Epithelial cell of esophagus (primary cell): ENCODE data around the gene PTGER3.

Source experiments
- DNase-seq: peaks from one replicate; pipeline ENCODE4 v3.0.0; 2010; ENCODE audit warnings: low read depth
- H3K4me3 ChIP-seq: 2 replicates; pipeline ENCODE4 v1.5.1; 2011; ENCODE audit warnings: mild to moderate bottlenecking, low read length, control low read depth
- TF ChIP-seq, protein P1 (sequence below): IDR thresholded peaks from 2 replicates; pipeline ENCODE4 v1.5.1; 2011; ENCODE audit warnings: low read depth, mild to moderate bottlenecking, low read length, control low read depth, inconsistent platforms; ENCODE audit not compliant: insufficient read depth; ENCODE audit errors: missing control alignments

The PTGER3 gene

GRCh38 chr1:71028981-71029380 lies 18.6 kb downstream of the PTGER3 start:
- no peak overlapping the region for H3K4me3 ChIP-seq
- TF ChIP-seq, protein P1, sequence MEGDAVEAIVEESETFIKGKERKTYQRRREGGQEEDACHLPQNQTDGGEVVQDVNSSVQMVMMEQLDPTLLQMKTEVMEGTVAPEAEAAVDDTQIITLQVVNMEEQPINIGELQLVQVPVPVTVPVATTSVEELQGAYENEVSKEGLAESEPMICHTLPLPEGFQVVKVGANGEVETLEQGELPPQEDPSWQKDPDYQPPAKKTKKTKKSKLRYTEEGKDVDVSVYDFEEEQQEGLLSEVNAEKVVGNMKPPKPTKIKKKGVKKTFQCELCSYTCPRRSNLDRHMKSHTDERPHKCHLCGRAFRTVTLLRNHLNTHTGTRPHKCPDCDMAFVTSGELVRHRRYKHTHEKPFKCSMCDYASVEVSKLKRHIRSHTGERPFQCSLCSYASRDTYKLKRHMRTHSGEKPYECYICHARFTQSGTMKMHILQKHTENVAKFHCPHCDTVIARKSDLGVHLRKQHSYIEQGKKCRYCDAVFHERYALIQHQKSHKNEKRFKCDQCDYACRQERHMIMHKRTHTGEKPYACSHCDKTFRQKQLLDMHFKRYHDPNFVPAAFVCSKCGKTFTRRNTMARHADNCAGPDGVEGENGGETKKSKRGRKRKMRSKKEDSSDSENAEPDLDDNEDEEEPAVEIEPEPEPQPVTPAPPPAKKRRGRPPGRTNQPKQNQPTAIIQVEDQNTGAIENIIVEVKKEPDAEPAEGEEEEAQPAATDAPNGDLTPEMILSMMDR = no peak
- DNase-seq = no peak

- TF ChIP-seq, protein P1 = no peak
- no peak for DNase-seq
- no peak overlapping the region for H3K4me3 ChIP-seq
Observed at GRCh38 chr1:71027991-71028390, 19.6 kb downstream of the PTGER3 start.

- no peak for DNase-seq
- TF ChIP-seq, protein P1 = no peak
- no peak overlapping the region for H3K4me3 ChIP-seq
Observed at GRCh38 chr1:71026093-71026492, 21.5 kb downstream of the PTGER3 start.

- no peak for DNase-seq
- TF ChIP-seq, protein P1 = no peak
Observed at GRCh38 chr1:71023515-71023914, 24.1 kb downstream of the PTGER3 start.

DNA sequence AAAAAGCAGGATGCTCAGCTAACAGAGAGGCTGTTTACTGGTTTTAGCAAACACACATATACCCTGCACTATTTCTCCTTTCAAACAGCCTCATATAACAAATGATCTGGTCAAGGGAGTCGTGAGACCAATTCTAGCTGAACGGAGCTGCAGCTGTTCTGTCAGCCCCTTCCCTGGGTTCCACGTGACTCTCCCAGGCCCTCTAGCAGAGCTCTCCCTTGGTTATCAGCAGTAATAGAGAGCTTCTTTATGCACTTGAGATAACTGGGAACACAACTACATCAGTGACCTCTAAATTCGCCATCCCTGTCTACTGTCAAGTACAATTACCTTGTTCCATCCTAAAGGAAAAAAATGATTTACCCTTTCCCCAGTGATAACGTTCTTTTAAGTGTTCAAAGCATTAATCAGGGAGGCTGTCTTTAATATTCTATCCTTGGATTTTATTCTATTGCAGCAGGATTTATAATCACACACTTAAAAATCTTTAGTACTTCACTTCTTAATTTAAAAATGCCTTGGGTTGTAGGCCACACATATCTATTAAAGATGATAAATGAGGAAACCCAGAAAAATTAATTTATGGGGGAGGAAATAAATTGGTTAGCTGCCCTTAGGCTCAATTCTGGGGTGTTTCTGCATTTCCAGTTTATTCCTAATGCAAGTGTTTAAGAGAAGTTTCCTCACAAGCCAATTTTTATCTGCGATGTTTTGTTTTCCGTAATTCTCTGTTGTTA lies 28.2 kb downstream of the PTGER3 start:
- TF ChIP-seq, protein P1 = no peak
- H3K4me3 ChIP-seq = no peak overlapping the region
- DNase-seq = no peak

More at GRCh38 chr1:71023515-71023914, 24.1 kb downstream of the PTGER3 start:
- H3K4me3 ChIP-seq = no peak overlapping the region

DNA sequence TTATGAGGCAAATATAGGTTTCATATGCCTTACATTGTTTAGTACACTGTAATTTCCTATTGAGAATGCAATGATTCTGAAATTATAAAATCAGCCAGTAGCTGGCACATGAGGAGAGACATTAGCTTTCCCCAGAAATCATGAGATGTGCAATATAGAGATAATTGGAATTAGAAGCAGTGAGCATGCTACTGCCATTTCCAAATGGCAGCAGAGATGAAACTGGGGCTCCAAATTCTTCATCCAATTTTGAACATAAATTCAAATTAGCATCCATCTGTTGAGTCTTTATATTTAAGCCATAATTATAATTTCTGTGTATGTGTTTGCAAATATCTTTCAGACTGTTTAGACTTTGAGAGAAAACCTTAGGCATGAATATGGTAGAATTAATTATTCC lies 28.8 kb downstream of the PTGER3 start:
- TF ChIP-seq, protein P1 = no peak
- no peak for DNase-seq
- H3K4me3 ChIP-seq = no peak overlapping the region

- peak; percentile 16 for DNase-seq
- TF ChIP-seq, protein P1 = no peak
Observed at GRCh38 chr1:71015745-71016144, 31.9 kb downstream of the PTGER3 start.

More at GRCh38 chr1:71015745-71016144, 31.9 kb downstream of the PTGER3 start:
- no peak overlapping the region for H3K4me3 ChIP-seq
